Fibroblast of mammary gland (primary cell): ENCODE results near the gene IFI16.

ENCODE experiments used
- DNase-seq: peaks from one replicate; pipeline ENCODE4 v3.0.0-alpha.2; 2010; ENCODE audit warnings: low read depth
- H3K4me3 ChIP-seq: 2 replicates; pipeline ENCODE4 v1.5.1; 2011; ENCODE audit warnings: low read depth, mild to moderate bottlenecking, low read length, moderate library complexity; ENCODE audit not compliant: control insufficient read depth
- CTCF ChIP-seq: conservative IDR thresholded peaks from 2 replicates; pipeline ENCODE4 v1.5.1; 2011; ENCODE audit warnings: low read depth, low read length, inconsistent platforms; ENCODE audit not compliant: control insufficient read depth, insufficient read depth

IFI16 gene

GRCh38 chr1:159007726-159008125 is 2.0 kb upstream of the IFI16 start:
- H3K4me3 ChIP-seq = no peak overlapping the region
- TF ChIP-seq CTCF = no peak

GRCh38 chr1:159008744-159009188 is 941 bp upstream of the IFI16 start:
- H3K4me3 ChIP-seq = no peak overlapping the region
- DNase-seq = peak; percentile 26
- no peak for TF ChIP-seq CTCF

More at GRCh38 chr1:159007726-159008125, 2.0 kb upstream of the IFI16 start:
- no peak for DNase-seq

GRCh38 chr1:159009287-159009686 is 420 bp upstream of the IFI16 start:
- peak overlapping the region; percentile 15 for H3K4me3 ChIP-seq
- no peak for DNase-seq
- no peak for TF ChIP-seq CTCF

GRCh38 chr1:159010391-159010790 is 684 bp downstream of the IFI16 start:
- no peak for DNase-seq
- TF ChIP-seq CTCF = no peak
- H3K4me3 ChIP-seq = peak overlapping the region; percentile 94

GRCh38 chr1:159011001-159011400 is 1.3 kb downstream of the IFI16 start:
- H3K4me3 ChIP-seq = peak overlapping the region; percentile 94
- peak; percentile 37 for DNase-seq

GRCh38 chr1:159011751-159012150 is 2.0 kb downstream of the IFI16 start:
- DNase-seq = no peak

GRCh38 chr1:159012495-159012894 is 2.8 kb downstream of the IFI16 start:
- TF ChIP-seq CTCF = no peak
- DNase-seq = peak; percentile 49
- peak overlapping the region; percentile 94 for H3K4me3 ChIP-seq

More at GRCh38 chr1:159011751-159012150, 2.0 kb downstream of the IFI16 start:
- peak overlapping the region; percentile 94 for H3K4me3 ChIP-seq
- TF ChIP-seq CTCF = no peak
